Measurements from ENCODE around the gene MED19. TPM values are rescaled to one million over a fixed set of nuclear protein-coding genes. Genes with fewer than 3 reads are reported as not detected.

Gene MED19
- total RNA-seq, 1 donor from 2014 or later: 15.6 TPM

- H3K27ac Mint-ChIP-seq: peak overlapping the region; percentile 88
- H3K4me3 Mint-ChIP-seq: peak overlapping the region; percentile 86
- peaks cover 24% of the 10 kb centered on the region for H3K36me3 Mint-ChIP-seq (ENCODE audit: low read depth)
- intact Hi-C loops (cut with micrococcal nuclease): loop anchor here (1.0 kb wide), 8 partner anchors 8 to 922 kb away; partner anchors contain the start of genes MED19, SELENOH, SLC43A3 and TIMM10
- peaks cover 17% of the 10 kb centered on the region for H3K4me1 Mint-ChIP-seq
- H3K27me3 Mint-ChIP-seq: no peaks in the 10 kb centered on the region
- no peaks in the 10 kb centered on the region for H3K9me3 Mint-ChIP-seq
- DNase-seq: no peak
These were observed 55.2 kb downstream of the MED19 start for GRCh38 chr11:57656885-57657193.

Other genes with a start within 250 kb of the MED19 start
- gene SLC43A1, start 196.5 kb downstream of the MED19 start, total RNA-seq: 35.3 and 35.8 TPM in 2 replicates
- 108 and 112 TPM in 2 replicates for gene TIMM10, start 181.5 kb downstream of the MED19 start, total RNA-seq
- not detected in 2 replicates for gene SMTNL1, start 174.6 kb downstream of the MED19 start, total RNA-seq
- gene UBE2L6, start 144.5 kb downstream of the MED19 start, total RNA-seq: 151 and 157 TPM in 2 replicates
- 0.14 and 0.28 TPM in 2 replicates for gene SERPING1, start 114.5 kb downstream of the MED19 start, total RNA-seq
- 0.40 and 0.47 TPM in 2 replicates for gene YPEL4, start 62.3 kb downstream of the MED19 start, total RNA-seq
- 18.5 and 19.8 TPM in 2 replicates for gene CLP1, start 54.5 kb downstream of the MED19 start, total RNA-seq
- gene ZDHHC5, start 44.1 kb downstream of the MED19 start, total RNA-seq: 78.4 and 80.9 TPM in 2 replicates
- 99.0 and 99.2 TPM in 2 replicates for gene TMX2, start 378 bp upstream of the MED19 start, total RNA-seq
- gene SELENOH, start 29.3 kb upstream of the MED19 start, total RNA-seq: 211 and 216 TPM in 2 replicates
- gene BTBD18, start 39.6 kb upstream of the MED19 start, total RNA-seq: not detected in 2 replicates
- 4.9 and 6.0 TPM in 2 replicates for gene CTNND1, start 49.6 kb upstream of the MED19 start, total RNA-seq

Measured in activated CD4-positive, alpha-beta T cell treated with anti-CD3 and anti-CD28 coated beads, Interleukin-2, amount 10 ng/mL, durations not matched to agents 24 days and 14 days (primary cell).